ENCODE results near the gene KCNJ2.

GRCh38 chr17:70161519-70161918 lies 7.8 kb upstream of the KCNJ2 start:
- no peak for TF ChIP-seq CTCF (IDR thresholded peaks at IDR 0.05)
- no peak for TF ChIP-seq POLR2A (IDR thresholded peaks at IDR 0.05)
- TF ChIP-seq POLR2AphosphoS5 (IDR thresholded peaks at IDR 0.05) = no peak
